Putamen (tissue), 1 donor: ENCODE data around the gene UMAD1.

ENCODE experiments used
- DNase-seq: peaks from one replicate; pipeline ENCODE4 v3.0.0-alpha.2; 2016; ENCODE audit warnings: low spot score

Gene UMAD1

DNA sequence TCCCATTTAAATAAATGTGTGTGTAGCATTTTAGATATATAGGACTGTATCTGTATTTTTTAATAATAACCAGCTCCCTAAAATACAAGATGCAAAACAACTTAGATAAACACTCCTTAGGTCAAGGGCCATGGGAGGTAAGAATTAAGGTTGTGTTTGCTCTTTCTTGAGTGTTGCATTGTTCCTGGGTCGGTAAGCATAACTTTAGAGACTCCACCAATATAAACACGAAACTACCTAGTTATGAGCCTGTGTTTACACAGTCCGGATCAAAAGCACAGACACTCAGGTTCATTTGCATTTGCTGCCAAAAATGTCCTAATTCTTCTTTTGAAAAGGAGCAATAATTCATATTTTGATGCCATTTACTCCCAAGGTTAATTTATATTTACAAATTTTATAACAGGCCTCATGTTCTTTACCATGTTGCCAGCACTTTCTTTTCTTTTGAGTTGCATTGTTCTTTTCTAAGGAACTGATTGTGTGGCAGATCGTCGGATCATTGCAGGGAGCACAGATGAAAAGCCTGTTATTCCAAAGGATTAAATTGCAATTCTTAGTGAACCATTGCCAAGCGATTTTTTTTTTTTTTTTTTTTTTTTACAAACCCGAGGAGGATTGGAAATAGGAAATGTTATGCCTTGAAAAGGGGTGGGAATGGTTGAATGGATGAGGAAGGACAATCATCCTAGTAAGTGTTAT is 282.3 kb downstream of the UMAD1 start:
- DNase-seq, result no peak

DNA sequence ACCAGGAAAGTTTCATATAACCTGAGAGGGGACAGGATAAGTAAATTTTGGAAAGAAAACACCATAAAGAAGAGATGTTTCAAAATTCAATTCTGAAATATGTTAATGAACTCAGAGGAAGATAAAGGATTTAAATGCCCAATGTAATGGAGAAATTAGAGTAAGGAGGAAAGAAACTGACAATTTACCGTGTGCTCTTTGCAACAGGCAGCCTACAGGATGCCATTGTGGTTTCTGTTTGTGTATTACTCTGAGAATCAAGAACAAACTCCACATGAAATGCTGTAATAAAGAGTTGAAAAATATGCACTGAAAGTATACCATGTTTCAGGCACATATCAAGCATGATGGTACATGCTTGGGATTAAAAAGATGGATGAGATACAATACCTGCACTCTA is 283.3 kb downstream of the UMAD1 start:
- DNase-seq, result no peak

DNA sequence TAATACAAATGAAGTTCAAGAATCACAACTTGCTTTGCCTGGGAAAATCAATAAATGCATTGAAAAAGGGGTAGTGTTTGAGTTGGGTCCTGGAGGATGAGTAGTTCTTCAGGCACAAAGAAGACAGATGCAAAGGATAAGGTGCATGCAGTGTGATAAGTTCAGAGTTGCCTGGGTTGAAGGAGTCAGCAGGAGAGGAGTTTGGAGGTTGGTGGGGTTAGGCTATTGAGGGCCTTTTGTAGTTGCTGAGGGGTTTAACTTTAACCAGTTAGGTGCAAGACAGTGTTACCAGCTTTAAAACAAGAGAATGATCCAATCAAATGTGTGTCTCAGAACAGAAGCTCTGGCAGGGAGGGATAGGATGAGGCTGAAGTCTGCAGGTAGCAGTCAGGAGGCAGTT is 283.8 kb downstream of the UMAD1 start:
- DNase-seq, result no peak
